GM19463 (cell line): ENCODE data around the gene ARHGAP27.

Experiments
- ATAC-seq: cut with Tn5 transposase; IDR thresholded peaks from one replicate; pipeline ENCODE4 v1.9.1; 2021; ENCODE audit warnings: mild to moderate bottlenecking, moderate library complexity; ENCODE audit not compliant: unreplicated experiment

Gene ARHGAP27

DNA sequence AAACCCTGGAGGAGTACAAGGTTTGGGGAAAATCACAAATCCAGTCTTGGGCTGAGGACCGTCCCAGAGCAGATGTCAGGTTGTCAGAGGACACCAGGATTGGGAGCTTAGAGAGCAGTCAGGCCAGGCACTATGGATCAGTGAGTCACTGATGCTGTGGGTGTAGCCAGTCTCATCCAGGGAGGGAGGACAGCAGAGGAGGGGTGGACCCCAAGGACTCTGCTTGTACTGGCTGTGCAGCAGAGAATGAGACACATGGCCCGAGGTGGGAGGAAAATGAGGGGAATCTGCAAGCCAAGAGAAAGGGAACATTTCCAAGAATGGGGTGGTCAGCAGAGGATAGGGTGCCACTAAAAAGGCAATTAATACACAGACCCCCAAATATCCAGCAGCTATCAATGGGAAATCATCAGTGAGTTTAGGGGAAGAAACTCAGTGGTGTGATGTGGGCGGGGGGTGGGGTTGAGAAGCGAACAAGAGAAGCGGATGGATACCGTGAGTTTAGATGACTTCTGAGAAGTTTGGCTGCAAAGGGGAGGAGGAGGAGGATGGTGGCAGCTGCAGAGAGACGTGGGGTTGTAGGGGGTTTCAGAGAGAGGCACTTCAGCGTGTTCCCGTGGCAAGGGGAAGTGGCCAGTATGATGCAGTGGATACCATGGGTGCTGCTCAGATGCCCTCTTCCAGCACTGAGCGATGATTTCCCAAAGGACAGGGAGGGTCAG lies 43.9 kb downstream of the ARHGAP27 start:
- ATAC-seq = no peak

DNA sequence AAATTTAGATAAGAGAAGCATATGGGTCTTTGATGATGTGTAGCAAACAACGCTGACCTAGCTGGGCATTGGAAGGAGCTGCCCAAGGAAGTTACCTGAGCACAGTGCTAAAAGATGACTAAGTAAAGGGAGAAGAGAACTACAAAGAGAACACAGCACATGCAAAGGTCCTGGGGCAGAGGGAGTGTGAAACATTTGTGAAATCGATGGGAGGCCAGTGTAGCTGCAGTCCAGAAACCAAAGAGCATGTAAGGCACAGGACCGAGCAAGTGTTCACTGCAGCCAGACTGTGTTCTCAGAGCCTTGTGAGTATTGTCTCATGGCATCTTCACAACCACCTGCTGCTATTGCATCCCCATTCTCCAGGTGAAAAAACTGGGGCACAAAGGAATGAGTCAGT lies 44.9 kb downstream of the ARHGAP27 start:
- no peak for ATAC-seq

DNA sequence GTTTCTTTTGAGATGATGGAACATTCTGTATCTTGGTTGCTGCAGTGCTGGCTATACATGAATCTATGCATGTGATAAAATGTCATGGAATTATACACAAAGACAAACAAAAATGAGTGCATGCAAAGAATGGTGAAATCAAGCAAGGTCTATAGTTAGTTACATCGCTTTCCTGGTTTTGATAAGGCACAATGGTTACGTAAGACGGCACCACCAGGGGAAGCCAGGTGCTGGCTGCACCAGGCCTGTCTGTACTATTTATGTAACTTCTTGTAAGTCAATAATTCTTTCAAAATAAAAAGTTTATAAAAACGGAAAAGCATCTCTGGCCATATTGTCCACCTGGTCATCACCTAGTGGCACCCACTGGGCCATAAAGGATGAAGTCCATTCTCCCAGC lies 46.5 kb downstream of the ARHGAP27 start:
- ATAC-seq = no peak

DNA sequence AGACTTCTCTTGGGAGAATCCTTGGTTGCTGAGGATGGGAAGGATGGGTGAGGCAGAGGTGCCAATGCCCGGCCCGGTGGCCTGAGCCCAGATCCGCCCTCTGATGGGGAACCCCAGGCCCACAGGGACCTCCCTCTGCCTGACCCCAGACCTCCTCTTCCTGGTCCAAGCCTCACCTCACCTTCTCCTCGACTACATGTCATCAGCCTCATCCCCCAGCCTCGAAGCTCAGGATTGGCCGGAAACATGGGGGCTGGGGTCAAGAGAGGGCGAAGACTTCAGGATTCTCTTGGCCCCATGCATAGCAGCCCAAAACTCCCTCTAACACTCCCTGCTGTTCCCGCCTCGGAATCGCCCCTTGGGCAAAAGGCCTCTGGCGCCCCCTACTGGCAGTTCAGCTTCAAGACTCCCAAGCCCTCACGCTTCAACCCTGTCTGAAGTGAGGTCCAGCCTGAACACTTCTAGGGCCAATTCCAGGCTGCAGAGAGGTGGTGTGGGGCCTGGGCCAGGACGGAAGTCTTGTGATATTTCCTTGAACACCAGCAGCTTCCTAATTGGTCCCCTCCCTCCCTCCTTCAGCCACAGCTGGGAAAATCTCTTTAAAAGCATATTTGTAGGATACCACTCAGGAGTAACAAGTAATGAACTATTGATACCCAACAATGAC lies 47.2 kb downstream of the ARHGAP27 start:
- peak; percentile 62 for ATAC-seq

DNA sequence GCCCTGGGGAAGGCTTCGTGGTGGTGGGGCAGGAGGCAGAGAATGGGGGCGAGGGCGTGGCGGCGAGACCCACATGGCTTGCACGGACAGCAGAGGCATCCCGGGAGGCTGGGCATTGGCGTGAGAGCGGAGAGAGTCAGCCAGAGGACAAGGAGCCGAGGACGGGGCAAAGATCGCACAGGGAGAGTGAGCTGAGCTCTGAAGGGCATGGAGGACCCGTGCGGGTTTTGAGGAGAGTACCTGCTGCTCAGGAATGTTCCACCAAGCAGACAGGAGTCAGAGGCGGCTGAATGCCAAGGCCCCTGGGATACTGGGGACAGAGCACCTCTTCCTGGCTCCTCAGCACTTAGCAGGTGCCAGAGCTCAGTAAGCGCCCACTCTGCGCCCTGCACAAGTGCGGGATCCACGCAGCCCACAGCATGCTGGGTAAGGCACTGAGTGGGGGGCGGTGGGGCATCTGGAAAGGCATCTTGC lies 47.8 kb downstream of the ARHGAP27 start:
- no peak for ATAC-seq

DNA sequence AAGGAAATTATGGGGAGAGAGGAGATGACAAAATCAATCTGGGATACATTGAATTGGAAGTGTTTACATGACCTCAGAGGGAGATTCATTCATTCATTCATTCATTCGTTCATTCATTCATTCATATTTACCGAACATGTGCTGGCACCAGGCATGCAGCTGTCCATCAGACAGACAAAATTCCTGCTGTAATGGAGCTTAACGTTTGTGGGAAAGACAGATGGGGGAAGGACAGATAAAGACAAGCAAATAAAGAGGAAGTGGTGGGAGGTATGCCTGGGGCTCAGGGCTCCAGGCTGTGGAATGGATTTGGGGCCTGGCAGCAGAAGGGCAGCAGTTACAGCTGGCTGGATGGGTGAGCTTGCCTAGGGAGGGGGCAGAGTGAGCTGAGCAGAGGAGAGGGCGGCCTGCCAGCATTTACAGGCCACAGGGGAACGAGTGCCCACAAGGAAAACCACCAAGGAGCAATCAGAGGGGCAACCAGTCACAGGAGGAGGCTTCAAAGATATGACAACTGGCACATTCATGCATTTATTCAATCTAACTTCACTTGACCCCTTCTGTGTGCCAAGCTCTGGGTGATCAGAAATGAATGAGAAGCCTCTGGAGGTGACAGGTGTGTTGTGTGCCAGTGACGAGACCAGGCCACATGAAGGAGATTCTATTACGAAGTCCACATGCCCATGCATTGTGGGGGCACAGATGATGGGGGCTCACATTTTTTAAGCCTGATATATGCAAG lies 48.5 kb downstream of the ARHGAP27 start:
- ATAC-seq = no peak

DNA sequence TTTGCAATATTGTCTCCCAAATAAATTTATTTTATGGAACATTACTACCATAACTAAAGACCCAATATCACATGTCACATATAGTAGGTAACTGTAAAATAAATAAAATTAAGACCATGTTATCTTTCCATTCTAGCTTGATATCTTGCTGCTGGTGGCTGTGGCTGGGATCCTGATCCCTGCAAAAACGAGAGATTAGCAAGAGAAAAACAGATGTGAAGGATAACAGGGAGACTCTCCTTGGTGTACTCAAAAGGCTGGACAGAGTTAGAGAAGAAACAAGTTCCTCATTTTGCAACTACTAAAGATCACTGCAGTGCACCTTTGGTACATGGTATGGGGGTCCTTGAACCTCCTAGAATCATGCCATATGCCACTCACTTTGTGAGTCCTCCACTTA lies 49.7 kb downstream of the ARHGAP27 start:
- no peak for ATAC-seq

DNA sequence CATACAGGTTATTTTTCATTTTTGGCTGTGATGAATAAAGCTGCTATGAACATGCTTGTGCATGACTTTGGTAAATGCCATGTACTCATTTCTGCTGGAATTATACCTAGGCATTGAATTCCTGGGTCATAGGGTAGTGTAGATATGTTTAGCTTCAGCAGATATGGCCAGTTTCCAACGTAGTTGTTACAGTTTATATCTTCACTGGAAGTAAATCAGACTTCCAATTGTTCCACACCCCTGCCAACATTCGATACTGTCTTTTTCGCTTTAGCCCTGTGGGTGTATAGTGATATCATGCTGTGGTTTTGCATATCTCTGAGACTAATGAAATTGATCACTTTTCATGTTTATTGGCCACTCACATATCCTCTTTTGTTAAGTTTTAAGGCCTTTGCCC lies 50.4 kb downstream of the ARHGAP27 start:
- no peak for ATAC-seq

DNA sequence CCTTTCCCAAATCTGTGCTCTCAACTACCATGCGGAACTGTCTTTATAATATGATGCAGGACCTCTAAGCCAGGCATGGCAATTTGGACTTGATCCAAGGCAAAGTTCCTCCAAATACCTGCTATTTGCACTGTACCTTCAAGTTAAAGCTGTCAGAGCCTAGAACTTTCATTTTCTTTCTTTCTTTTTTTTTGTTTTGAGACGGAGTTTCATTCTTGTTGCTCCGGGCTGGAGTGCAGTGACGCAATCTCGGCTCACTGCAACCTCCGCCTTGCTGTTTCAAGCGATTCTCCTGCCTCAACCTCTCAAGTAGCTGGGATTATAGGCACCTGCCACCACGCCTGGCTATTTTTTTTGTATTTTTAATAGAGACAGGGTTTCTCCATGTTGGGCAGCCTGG lies 51.7 kb downstream of the ARHGAP27 start:
- ATAC-seq = no peak

DNA sequence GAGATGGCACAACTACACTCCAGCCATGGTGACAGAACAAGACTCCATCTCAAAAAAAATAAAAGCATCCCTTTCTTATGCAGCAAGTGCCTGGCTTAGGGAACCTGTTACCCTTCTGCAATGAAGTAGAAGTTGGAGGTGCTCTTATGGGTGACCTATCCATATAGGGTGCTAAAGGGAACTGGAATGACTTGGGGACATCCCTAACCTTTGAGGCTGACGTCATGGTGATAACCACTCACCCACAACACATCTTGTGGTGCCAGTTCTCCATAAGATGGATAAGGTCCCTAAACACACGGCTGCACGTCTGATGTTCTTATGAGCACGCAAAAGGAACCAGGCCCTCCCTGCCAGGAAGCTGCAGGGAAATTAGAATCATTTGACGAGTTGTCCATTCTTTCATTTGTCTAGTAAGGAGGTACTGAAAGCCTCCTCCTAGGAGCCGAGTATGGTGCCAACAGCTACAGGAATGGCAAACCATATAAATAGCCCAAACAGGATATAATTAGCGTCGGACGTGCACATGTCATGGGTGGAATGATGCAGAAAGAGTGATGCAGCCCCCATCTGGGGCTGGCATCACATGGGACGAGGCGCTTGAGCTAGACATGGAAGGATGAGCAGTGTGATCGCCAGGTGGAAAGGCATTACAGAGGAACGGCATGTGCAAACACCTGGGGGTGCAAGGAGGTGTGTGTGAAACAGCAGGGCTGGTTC lies 52.5 kb downstream of the ARHGAP27 start:
- no peak for ATAC-seq

DNA sequence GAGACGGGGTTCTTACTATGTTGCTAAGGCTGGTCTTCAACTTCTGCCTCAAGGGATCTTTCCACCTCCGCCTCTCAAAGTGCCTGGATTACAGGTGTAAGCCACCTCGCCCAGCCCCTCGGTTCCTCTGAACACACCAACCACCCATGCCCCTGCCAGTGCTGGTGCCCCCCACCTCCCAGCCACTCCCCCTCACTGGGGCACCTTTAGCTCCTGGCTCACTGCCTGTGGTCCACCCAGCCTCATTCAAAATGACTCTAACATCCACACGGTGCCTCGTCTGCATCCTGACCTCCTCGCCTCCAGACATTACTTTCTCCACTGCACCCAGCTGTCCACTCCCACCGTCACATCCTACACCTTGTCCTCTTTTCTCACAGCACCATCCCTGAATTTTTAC lies 55.3 kb downstream of the ARHGAP27 start:
- no peak for ATAC-seq

DNA sequence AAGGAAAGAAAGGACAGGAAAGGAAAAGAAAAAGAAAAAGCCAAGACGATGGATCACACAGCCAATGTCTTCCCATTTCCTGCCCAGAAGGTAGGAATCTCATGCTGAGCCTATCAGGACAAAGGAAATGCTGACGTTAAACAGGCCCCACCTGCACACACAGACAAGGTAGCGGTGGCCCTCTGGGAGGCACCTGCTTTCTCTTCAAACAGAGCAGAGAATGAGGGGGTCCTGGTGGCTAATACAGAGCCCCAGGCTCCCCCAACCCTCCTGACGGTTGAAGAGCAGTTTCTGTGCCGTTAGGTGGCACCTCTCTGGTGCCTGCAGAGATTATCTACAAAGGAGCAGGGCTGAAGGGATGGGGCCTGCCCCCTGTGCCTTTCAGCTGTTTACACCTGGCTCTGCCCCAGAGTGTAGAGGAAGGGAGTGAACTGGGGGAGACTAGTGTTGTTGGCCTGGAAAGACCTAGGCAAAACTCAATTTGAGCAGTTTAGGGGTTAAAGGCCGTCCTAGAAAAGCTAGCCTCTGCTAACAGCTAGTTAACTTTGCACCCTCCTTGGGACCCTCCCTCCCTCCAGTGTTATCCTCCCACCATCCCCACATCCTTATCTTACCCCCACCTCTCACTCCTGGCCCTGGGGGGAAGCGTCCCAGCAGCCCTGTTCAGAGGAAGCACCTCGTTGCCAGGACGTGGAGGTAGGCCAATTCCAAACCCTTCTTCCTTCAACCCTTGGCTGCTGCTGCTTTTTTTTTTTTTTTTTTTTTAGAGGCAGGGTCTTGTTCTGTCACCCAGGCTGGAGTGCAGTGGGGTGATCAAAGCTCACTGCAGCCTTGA lies 56.3 kb downstream of the ARHGAP27 start:
- ATAC-seq = no peak

DNA sequence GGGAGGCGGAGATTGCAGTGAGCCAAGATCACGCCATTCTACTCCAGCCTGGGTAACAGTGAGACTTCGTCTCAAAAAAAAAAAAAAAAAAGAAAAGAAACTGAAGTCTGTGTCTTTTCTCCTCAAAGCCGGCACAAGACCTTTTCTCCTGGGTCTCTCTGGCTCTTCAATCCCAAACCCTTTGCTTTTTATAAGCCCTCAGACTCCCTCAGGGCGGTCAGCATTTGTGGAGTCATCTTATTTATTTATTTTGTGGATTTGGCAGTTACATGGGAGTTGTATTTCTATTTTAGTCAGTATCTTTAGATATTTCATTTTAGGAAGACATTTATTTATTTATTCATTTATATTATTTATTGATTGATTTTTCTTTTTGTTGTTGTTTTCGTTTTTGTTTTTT lies 58.2 kb downstream of the ARHGAP27 start:
- ATAC-seq = no peak

DNA sequence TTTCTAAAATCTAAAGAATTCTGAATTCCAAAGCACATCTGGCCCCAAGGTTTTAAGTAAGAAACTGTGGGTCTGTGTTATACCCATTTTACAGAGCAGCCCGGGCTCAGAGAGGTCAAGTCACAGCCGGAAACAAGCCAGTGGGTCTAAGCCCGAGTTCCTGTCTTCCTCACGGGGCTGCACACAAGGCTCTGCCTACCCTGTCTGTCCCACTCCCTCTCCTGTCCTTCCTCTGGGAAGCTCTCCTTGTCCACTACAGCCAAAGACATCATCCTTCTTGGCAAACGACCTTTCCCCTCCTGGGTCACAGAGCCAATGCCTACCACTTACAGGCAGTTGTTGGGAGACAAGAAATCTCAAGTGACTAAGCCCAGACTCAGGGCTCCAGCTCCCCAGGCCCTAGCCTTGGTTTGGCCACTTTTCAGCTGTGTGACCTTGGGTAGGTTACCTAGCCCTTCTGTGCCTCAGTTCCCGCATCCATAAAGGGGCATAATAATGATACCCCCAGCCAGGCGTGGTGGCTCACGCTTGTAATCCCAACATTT lies 60.3 kb downstream of the ARHGAP27 start:
- no peak for ATAC-seq

DNA sequence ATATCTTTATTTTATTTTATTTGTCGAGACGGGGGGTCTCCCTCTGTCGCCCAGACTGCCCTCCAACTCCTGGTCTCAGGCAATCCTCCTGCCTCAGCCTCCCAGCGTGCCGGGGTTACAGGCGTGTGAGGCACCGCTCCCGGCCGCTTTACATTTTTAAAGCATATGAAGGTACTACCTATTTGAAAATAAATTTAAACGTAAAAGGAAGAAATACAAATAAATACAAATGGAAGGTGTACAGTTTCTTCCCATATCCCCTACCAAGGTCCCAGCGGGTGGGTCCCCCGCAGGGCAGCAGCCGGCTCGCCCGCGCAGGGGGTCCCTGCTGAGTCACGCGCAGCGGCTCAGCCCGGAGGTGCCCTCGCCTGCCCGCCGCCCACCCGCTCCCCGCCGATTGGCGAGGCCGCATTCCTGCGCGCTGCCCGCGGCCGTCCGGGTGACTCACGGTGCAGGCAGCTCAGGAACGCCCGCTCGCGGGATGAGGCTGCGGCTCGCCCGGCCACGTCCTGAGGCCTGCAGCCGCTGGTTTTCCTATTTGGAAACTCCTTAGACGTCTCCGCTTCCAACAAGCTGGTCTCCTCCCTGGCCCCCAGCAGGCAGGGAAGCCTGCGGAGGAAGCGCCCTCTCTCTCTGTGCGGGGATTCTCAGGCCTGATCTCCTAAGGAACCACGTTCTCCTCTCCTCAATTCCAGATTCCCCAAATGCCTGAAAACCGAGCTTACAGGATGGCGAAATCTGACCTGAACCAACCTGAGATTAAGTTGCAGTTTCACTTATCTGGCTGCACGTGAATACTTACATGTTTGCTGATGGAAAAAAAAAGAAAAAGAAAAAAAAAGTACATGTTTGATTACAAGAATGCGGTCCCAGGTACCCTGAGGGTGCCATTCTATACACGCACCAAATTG lies 61.0 kb downstream of the ARHGAP27 start:
- no peak for ATAC-seq

DNA sequence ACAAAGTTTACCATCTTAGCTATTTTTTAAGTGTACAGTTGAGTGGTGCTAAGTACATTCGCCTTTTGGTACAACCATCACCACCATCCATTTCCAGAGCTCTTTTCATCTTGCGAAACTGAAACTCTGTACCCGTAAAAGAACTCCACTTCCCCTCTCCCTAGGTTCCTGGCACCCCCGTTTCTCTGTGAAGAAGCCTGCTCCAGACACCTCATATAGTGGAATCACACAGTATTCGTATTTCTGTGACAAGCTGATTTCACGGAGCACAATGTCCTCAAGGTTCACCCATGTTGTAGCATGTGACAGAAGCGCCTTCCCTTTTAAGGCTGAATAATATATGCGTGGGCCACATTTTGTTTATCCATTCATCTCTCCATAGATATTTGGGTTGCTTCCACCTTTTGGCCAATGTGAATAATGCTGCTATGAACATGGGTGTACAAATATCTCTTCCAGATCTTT lies 61.7 kb downstream of the ARHGAP27 start:
- ATAC-seq = no peak

DNA sequence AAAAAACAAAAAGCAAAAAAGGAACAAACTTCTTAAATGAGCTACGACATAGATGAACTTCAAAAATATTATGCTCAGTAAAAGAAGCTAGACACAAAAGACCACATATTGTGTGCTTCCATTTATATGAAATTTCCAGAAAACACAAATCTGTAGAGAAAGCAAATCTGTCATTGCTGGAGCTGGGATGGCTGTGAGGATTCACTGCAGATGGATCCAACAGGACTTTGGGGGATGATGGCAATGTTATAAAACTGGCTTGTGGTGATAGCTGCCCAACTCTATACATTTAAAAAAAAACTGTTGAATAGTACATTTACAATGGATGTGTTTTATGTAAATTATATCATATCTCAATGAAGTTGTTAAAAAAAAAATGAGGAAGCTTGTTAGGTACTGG lies 63.2 kb downstream of the ARHGAP27 start:
- ATAC-seq = no peak

DNA sequence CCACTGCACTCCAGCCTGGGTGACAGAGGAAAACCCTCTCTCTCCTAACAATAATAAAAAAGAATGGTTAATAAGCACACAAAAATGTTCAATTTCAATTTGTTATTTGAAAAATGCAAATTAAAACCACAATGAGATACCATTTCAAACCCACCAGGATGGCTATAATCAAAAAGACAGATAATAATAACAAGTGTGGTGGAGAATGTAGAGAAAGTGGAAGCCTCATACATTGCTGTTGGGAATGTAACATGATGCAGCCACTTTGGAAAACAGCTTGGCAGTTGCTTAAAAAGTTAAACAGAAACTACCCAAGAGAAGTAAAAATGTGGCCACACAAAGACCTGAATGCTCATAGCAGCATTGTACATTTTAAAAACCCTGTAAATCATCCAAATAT lies 64.0 kb downstream of the ARHGAP27 start:
- no peak for ATAC-seq

DNA sequence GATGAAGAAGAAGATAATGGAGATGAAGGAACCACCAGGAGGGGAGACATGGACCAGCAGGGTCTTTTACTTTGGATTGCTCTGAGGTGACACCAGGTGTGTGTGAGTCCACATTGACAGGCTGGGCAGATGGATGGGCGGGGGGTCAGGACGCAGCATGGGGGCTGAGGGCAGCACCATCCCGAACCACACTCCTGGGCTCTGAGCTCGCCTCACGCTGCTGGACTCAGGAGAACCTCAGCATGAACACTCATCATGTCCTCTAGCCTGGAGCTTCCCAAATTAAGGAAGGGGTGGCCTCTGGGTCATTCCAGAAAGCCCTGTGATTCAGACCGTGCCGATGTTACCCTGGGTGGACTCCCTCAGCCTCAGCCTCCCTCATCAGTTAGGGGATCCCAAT lies 65.5 kb downstream of the ARHGAP27 start:
- no peak for ATAC-seq
